Measurements from ENCODE around the gene SFMBT1. TPM values are rescaled to one million over a fixed set of nuclear protein-coding genes. Genes with fewer than 3 reads are reported as not detected.

Gene SFMBT1
- total and polyA plus RNA-seq, 8 donors, result 4.9 to 15.8 (median 12.8) TPM

GRCh38 chr3:52891615-52892081, 154.2 kb downstream of the SFMBT1 start:
- FAIRE-seq, result no peak
- intact Hi-C loops (cut with DNase I), result no loop called here
- Histone ChIP-seq H3K27ac (peak overlapping the region; percentile 50 to 72 (median 58)), H3K4me1 (peaks cover 30 to 61% (median 34%) of the 10 kb centered on the region in 3 donors), H3K4me3 (no peak overlapping the region), H3K36me3 (no peaks in the 10 kb centered on the region), H3K27me3 (no peaks in the 10 kb centered on the region), H3K9me3 (no peaks in the 10 kb centered on the region)
- ATAC-seq, result peak; percentile 8 to 43 (median 31)
- 42 to 56% methylated on average over 2 of the region's 2 CpGs for WGBS, 2 donors
- DNase-seq, result no peak
- TF ChIP-seq CTCF (IDR thresholded peaks at IDR 0.05), result no peak

- DNase-seq (peak in 1 of 6 donors; percentile 52), FAIRE-seq (no peak), ATAC-seq (peak; percentile 6 to 17 (median 8))
- Histone ChIP-seq H3K9me3 (no peaks in the 10 kb centered on the region), H3K4me1 (peaks cover 30 to 65% (median 34%) of the 10 kb centered on the region in 3 donors), H3K4me3 (no peak overlapping the region), H3K36me3 (no peaks in the 10 kb centered on the region), H3K27ac (peak overlapping the region; percentile 50 to 72 (median 58)), H3K27me3 (no peaks in the 10 kb centered on the region)
- intact Hi-C loops (cut with DNase I), result no loop called here
- no peak for TF ChIP-seq CTCF (IDR thresholded peaks at IDR 0.05)
- WGBS, 2 donors, result 38 to 41% methylated on average over 9 of the region's 9 CpGs
These were observed 154.7 kb downstream of the SFMBT1 start for GRCh38 chr3:52891164-52891563.

GRCh38 chr3:52890735-52891134, 155.1 kb downstream of the SFMBT1 start:
- intact Hi-C loops (cut with DNase I), result no loop called here
- DNase-seq, result no peak
- Histone ChIP-seq H3K36me3 (no peaks in the 10 kb centered on the region), H3K27me3 (no peaks in the 10 kb centered on the region), H3K4me1 (peaks cover 30 to 63% (median 34%) of the 10 kb centered on the region in 3 donors), H3K27ac (peak overlapping the region in 1 of 4 donors; percentile 50), H3K4me3 (no peak overlapping the region), H3K9me3 (no peaks in the 10 kb centered on the region)
- ATAC-seq, result no peak
- FAIRE-seq, result no peak
- WGBS, 2 donors, result 90 to 91% methylated on average over 5 of the region's 5 CpGs
- TF ChIP-seq CTCF (IDR thresholded peaks at IDR 0.05), result no peak

- WGBS, 2 donors, result 76 to 81% methylated on average over 8 of the region's 8 CpGs
- no peak for FAIRE-seq
- no peaks in the 10 kb centered on the region for H3K27me3 ChIP-seq
- intact Hi-C loops (cut with DNase I), result no loop called here
- no peak for DNase-seq
- no peaks in the 10 kb centered on the region for H3K36me3 ChIP-seq
- H3K27ac ChIP-seq, result no peak overlapping the region
- H3K4me1 ChIP-seq, result peaks cover 30 to 54% (median 34%) of the 10 kb centered on the region in 3 donors
- no peak for TF ChIP-seq CTCF (IDR thresholded peaks at IDR 0.05)
- H3K4me3 ChIP-seq, result no peak overlapping the region
- H3K9me3 ChIP-seq, result no peaks in the 10 kb centered on the region
- ATAC-seq, result no peak
These were observed 156.0 kb downstream of the SFMBT1 start for GRCh38 chr3:52889901-52890300.

GRCh38 chr3:52887166-52887565, 158.7 kb downstream of the SFMBT1 start:
- no peak overlapping the region for H3K4me3 ChIP-seq
- no peaks in the 10 kb centered on the region for H3K27me3 ChIP-seq
- FAIRE-seq, result no peak
- ATAC-seq, result peak in 1 of 4 donors; percentile 21
- TF ChIP-seq CTCF (IDR thresholded peaks at IDR 0.05), result no peak
- DNase-seq, result no peak
- 75 to 77% methylated on average over 4 of the region's 4 CpGs for WGBS, 2 donors
- H3K9me3 ChIP-seq, result no peaks in the 10 kb centered on the region
- H3K36me3 ChIP-seq, result no peaks in the 10 kb centered on the region
- peaks cover 11 to 29% (median 21%) of the 10 kb centered on the region in 3 donors for H3K4me1 ChIP-seq
- H3K27ac ChIP-seq, result no peak overlapping the region
- intact Hi-C loops (cut with DNase I), result no loop called here
